PFSK-1 (cell line): ENCODE results near the gene AMELY.

Source experiments
- FOXP2 ChIP-seq: optimal IDR thresholded peaks from 2 replicates; pipeline ENCODE3; 2011; ENCODE audit warnings: borderline replicate concordance, control low read depth, inconsistent platforms; ENCODE audit not compliant: insufficient read depth; ENCODE audit errors: extremely low read length, extremely low read depth
- POLR2AphosphoS5 ChIP-seq: IDR thresholded peaks from 2 replicates; pipeline ENCODE4 v1.6.1; 2012; ENCODE audit warnings: low read depth, mild to moderate bottlenecking, control low read depth, low read length, moderate library complexity
- SIN3A ChIP-seq: IDR thresholded peaks from 2 replicates; pipeline ENCODE4 v1.6.1; 2012; ENCODE audit warnings: mild to moderate bottlenecking, low read length, moderate library complexity, borderline replicate concordance; ENCODE audit not compliant: insufficient read depth
- TAF1 ChIP-seq: IDR thresholded peaks from 2 replicates; pipeline ENCODE4 v1.6.1; 2012; ENCODE audit warnings: low read length, control low read depth, borderline replicate concordance; ENCODE audit not compliant: insufficient read depth
- TF ChIP-seq, protein P1 (sequence below), 2 experiments: IDR thresholded peaks; 2 replicates each; pipeline versions ENCODE4 v1.6.1 to v1.8.0; 2011 to 2012; ENCODE audit warnings: low read depth in 2 of 2, low read length in 2 of 2, control low read depth in 1 of 2, inconsistent platforms in 1 of 2, mild to moderate bottlenecking in 1 of 2, moderate library complexity in 1 of 2; ENCODE audit not compliant: insufficient read depth in 1 of 2

Gene AMELY

DNA sequence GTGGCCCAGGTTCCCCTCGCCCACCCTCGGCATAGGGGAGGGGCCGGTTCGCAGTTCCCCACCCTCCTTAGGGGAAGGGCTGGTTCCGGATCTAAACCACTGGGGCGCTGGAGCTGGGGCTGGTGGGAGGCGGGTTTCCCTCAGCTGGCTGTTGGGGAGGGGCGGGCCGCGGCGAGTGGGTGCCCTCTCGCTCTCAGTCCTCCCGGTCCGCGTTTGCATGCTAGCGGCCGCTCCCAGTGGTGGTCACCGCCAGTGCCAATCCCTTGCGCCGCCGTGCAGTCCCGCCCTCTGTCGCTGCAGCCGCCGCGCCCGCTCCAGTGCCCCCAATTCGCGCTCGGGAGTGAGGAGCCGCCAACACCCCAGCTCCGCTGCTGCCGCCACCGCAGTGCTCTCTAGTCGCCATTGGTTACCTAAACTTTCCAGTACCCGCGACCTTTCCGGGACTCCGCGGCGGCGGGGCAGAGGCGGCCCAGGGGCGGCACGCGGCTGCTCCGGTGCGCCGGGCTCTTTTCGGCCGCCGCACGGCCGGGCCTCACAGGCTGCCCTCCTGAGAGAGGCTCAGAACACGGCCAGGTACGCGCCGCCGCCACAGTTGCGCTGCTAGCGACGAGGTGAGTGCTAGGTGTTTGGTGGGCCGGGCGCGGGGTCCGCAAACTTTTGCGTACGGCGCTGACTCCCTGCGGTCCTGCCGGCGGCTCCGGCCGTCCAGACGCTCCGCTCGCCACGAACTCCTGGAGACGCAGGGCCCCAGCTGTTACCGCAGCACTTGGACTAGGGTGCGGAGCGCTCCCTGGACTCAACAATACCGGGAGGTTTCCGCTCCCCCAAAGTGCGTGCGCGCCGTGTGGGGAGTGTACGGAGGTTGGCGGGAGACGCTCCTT lies 940 bp downstream of the AMELY start, which contains the start of gene TBL1Y:
Gene TBL1Y, plus strand, starts transcription at position 326 of the 881 bp plus-strand sequence. CDS start 114,388 bp downstream, outside the sequence.
- TF ChIP-seq SIN3A (no peak), POLR2AphosphoS5 (no peak), FOXP2 (no peak), TAF1 (no peak)
- TF ChIP-seq, protein P1, sequence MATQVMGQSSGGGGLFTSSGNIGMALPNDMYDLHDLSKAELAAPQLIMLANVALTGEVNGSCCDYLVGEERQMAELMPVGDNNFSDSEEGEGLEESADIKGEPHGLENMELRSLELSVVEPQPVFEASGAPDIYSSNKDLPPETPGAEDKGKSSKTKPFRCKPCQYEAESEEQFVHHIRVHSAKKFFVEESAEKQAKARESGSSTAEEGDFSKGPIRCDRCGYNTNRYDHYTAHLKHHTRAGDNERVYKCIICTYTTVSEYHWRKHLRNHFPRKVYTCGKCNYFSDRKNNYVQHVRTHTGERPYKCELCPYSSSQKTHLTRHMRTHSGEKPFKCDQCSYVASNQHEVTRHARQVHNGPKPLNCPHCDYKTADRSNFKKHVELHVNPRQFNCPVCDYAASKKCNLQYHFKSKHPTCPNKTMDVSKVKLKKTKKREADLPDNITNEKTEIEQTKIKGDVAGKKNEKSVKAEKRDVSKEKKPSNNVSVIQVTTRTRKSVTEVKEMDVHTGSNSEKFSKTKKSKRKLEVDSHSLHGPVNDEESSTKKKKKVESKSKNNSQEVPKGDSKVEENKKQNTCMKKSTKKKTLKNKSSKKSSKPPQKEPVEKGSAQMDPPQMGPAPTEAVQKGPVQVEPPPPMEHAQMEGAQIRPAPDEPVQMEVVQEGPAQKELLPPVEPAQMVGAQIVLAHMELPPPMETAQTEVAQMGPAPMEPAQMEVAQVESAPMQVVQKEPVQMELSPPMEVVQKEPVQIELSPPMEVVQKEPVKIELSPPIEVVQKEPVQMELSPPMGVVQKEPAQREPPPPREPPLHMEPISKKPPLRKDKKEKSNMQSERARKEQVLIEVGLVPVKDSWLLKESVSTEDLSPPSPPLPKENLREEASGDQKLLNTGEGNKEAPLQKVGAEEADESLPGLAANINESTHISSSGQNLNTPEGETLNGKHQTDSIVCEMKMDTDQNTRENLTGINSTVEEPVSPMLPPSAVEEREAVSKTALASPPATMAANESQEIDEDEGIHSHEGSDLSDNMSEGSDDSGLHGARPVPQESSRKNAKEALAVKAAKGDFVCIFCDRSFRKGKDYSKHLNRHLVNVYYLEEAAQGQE (IDR thresholded peaks at IDR 0.05; ENCODE audit: insufficient read depth in 1 of 2, low read depth in 2 of 2, low read length in 2 of 2), result no peak

DNA sequence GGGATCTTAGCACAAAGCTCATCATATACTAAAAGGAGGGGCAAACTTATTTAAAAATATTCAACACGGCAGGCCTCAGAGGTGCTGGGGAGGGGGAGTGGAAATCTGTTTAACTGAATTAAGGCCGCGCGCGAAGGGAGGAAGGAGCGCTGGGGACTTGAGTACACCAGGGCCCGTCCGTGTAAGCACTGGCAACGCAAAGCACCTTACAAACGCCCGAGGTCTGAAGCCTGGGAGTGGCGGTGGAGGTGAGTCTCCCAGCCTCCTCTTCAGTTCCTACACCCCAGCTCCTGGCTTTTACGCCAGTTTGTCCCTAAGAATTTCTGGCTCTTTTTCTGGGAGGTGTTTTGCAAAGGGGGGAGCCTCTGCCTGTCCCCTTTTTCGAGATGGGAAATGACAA lies 1.7 kb downstream of the AMELY start:
- no peak for TF ChIP-seq FOXP2
- TF ChIP-seq POLR2AphosphoS5, result no peak
- TF ChIP-seq SIN3A, result no peak
- TF ChIP-seq TAF1, result no peak
- TF ChIP-seq, protein P1 (IDR thresholded peaks at IDR 0.05; ENCODE audit: insufficient read depth in 1 of 2, low read depth in 2 of 2, low read length in 2 of 2), result no peak

DNA sequence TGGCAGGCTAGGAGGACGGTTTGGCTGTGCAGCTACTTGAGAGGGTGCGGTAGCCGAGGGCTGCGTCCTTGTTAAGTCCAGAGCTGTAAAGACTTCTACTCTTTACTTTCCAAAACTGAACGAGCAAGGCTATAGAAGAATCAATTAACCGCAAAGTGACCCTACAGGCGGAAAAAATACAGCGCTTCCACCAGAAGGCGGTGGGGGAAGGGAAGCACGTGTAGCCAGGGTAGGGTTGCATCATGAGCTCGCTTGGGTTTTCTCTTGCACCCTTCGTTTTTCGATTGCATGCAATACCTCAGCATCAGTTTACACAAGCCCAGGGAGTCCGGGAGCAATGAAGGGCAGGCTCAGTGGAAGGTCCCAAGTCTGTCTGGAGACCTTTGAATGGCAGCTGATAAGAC lies 2.4 kb downstream of the AMELY start:
- TF ChIP-seq POLR2AphosphoS5 (no peak), SIN3A (no peak), FOXP2 (no peak), TAF1 (no peak)
- TF ChIP-seq, protein P1 (IDR thresholded peaks at IDR 0.05; ENCODE audit: insufficient read depth in 1 of 2, low read depth in 2 of 2, low read length in 2 of 2), result no peak

DNA sequence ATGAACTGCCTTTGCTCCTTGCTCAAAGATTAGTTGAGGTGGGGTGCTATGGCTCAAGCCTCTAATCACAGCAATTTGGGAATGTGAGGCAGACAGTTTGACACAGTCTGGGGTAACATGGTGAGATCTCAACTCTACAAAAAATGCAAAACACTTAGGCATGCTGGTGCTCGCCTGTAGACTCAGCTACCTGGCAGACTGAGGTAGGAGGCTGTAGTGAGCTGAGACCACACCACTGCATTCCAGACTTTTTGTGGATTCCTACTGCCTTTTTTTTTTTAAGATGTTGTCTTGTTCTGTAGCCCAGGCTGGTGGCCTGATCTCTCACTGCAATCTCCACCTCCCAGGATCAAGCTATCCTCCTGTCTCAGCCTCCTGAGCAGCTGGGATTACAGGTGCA lies 4.0 kb downstream of the AMELY start:
- TF ChIP-seq, protein P1 (IDR thresholded peaks at IDR 0.05; ENCODE audit: insufficient read depth in 1 of 2, low read depth in 2 of 2, low read length in 2 of 2), result no peak
- TF ChIP-seq FOXP2 (no peak), TAF1 (no peak)
